HS-5 (cell line): ENCODE measurements around the gene STK32C.

ENCODE experiments used
- DNase-seq: peaks from one replicate; pipeline ENCODE4 v3.0.0-alpha.2; 2012; ENCODE audit warnings: low read depth

Gene STK32C

GRCh38 chr10:132209978-132210530, 97.7 kb downstream of the STK32C start:
- no peak for DNase-seq

GRCh38 chr10:132209130-132209529, 98.6 kb downstream of the STK32C start:
- no peak for DNase-seq

DNA sequence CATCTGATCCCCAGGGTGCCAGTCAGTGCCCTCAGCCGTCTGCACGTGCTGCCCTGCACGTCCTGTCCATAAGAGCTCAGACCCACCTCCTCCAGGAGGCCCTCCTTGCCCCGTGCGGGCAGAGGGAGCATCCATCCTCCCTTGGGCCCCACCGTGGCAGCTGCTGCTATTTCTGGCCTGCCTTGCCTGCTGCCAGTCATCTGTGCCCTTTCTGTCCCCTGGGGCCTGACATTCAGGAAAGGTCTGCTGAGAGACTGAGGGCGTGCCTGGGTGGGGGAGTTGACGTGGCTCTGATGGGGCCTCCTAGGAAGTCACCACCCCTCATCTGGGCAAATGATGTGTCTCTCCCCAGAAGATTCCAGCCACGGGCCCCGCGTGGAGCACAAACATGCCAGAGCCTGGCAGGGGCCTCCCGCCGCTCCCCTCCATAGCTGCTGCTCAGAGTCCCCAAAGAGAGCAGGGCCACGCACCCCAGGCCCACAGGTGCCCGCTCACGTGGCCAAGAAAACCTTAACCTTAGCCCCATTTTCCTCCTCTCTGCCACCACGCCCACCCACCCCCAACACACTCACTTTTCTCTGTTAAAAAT, 99.2 kb downstream of the STK32C start:
- DNase-seq = no peak

DNA sequence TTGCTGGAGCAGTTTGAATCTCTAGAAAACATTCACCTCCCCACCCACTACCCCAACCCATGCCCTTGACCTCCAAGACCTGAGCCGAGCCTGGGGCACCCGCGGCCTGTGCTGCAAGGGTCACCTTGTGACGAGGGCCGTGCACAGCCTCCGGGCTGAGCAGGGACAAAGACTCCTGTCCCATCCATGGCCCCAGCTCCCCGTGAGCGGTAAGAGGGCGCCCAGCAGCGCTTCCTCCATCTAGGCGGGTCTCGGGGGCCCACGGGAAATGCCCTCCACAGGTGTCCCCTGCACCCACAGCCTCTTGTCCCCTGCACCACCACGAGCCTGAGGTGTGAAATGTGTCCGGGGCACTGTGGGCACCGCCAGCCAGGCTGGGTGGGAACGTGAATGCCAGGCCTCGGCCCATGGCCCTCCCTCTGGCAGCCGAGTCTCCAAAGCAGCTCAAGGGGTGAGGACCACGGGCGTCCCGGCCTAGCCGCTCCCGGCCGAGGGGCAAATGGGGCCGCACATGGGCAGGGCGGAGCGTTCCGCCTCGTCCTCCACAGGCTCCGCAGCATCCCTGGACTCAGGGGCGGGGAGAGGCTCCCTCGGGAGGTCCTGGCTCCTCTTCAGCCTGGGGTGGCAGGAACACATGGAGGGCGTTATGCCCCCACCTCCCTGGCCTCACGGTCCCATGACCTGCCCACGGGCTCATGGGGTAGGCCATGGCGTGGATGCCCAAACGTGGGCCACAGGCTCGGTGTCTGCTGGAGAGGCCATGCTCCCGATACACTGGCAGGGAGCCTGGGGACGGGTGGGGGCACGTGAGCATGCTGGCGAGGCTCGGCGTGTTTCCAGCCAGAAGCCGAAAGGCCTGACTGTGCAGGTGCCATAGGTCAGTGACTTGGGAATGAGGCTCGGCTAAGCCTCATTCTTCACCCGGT, 100.0 kb downstream of the STK32C start:
- DNase-seq = no peak

DNA sequence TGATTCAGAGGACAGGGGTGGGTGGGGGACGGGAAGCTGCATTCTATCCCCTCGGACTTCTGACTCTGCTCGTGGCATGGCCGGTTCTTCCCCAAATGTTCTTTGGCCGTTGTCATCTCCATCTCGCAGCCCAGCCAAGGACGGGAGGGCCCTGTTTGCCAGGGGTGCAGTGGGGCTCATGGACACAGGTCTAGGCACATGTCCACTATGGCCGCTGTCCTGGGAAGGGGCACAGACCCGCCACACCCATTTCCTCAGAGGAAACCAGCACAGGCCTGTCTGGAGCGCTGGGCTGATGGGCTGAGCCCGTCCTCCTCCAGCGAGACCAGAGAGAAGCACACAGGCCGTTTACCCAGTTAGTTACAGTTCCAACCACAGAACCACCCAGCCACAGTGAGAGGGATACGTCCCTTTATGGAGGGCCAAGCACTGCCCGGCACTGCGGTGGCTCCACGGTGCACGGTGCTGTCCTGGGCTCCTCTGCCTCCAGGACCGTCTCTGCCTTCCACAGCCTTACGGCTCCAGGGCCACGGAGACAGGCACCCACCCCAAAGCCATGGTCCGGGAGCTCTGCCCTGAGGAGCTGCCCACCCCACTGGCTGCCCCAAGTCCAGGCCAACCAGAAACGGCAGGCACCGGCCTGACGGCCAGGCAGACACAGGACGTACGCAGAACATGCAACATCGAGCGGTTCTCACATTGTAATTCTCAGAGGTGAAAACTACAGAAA, 100.8 kb downstream of the STK32C start:
- no peak for DNase-seq

DNA sequence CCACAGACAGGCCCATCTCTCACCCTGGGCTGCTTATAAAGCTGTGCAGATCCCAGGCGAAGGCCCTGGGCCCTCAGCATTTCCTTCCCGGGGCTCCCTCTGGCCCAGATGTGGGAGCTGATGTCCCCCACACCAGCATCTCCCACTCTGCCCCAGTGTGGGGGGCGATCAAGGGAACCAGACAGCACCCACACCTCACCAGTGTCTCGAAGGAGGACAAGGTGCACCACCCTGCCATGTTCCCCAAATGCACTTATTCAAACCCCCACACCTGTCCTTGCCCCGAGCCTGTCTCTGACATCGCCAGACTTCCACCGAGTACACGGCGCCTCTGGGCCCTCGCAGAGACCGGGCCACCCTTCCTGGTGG, 101.4 kb downstream of the STK32C start:
- DNase-seq = no peak

GRCh38 chr10:132205650-132206376, 101.9 kb downstream of the STK32C start:
- DNase-seq = no peak

GRCh38 chr10:132204781-132205473, 102.8 kb downstream of the STK32C start:
- DNase-seq = no peak

- no peak for DNase-seq
Observed at GRCh38 chr10:132204078-132204780, 103.5 kb downstream of the STK32C start.

DNA sequence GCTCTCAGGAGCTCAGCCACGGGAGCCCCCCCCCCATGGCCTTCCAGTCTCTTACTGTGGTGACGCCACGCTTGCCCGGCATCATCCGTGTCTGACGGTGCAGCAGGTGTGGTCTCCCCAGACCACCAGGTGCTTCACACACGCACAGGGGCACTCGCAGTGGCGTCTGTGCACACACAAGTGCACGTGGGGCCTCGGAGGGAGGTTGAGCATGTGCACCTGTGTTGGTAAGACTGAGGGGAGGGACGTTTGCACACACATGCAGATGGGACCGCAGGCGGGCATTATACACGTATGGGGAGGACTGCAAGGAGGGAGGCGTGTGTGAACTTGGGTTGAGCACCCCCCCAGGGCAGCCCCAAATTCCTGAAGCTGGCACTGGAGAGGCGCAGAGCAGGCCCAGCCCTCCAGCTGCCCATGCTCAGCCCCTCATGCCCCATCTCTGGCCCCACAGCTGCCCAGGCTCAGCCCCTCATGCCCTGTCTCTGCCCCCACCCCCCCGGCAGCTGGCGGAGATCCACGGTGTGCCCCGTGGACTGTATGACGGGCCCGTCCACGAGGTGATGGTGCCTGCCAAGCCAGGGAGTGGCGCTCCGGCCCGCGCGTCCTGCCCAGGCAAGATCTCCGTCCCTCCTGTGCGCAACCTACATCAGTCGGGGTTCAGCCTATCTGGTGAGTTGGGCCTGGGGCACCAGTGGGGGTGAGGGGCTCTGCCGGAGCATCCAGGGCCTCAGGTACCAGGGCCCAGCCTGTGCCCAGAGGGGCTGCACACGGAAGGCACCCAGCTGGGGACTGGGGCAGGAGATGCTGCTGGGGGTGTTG, 104.3 kb downstream of the STK32C start:
- DNase-seq = no peak

DNA sequence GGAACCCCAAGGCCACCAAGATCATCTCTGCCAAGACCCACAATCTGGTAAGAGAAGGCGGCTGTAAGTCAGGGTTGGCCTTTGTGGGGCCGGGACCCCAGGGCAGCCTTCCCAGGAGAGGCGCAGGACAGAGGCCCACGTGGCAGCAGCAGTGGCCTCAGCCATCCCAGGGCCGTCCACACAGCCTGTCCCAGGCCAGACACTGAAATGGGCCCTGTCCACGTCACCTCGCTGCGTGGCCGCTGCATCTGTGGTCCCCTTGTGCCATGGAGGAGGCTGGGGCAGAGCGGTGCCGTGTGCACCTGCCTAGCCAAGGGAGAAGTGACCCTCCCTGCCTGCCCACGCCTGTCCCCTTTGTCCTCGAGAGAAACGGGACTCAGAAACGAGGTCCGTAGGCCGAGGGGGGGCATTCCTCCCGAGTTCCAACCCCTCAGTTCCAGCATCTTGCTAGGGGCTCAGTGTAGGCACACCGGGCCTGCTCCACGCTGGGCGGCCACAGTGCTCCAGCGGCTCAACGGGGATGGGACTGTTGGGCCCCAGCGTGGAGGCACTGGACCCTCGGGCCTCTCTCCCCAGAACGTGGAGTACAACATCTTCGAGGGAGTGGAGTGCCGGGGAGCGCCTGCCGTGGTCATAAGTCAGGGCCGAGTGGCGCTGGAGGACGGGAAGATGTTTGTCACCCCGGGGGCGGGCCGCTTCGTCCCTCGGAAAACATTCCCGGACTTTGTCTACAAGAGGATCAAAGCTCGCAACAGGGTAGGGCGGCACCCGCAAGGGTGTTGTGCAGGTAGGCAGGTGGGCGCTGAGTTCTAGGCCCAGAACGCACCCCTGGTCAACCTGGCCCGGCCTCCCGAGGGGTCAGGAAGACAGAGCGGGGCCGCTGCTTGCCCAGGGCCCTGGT, 105.4 kb downstream of the STK32C start:
- DNase-seq = no peak

GRCh38 chr10:132201111-132201969, 106.4 kb downstream of the STK32C start:
- DNase-seq = no peak

GRCh38 chr10:132200344-132201110, 107.2 kb downstream of the STK32C start:
- DNase-seq = no peak

- DNase-seq = no peak
Observed at GRCh38 chr10:132199854-132200311, 107.9 kb downstream of the STK32C start.

- DNase-seq = no peak
Observed at GRCh38 chr10:132199268-132199853, 108.4 kb downstream of the STK32C start.

- DNase-seq = no peak
Observed at GRCh38 chr10:132198381-132199181, 109.2 kb downstream of the STK32C start.
